BLaER1 (cell line): ENCODE measurements around the gene HIVEP3.

ENCODE experiments used
- H3K27ac ChIP-seq: shearing (Covaris generic); formaldehyde crosslinking; 2 replicates; pipeline ENCODE4 v1.8.1; 2022
- H3K27me3 ChIP-seq: shearing (Covaris generic); formaldehyde crosslinking; 2 replicates; pipeline ENCODE4 v1.8.1; 2022
- H3K36me3 ChIP-seq: shearing (Covaris generic); formaldehyde crosslinking; 2 replicates; pipeline ENCODE4 v1.8.1; 2022
- H3K4me1 ChIP-seq: shearing (Covaris generic); formaldehyde crosslinking; 2 replicates; pipeline ENCODE4 v1.8.1; 2022
- H3K4me2 ChIP-seq: shearing (Covaris generic); formaldehyde crosslinking; 2 replicates; pipeline ENCODE4 v1.8.1; 2022
- H3K4me3 ChIP-seq: shearing (Covaris generic); formaldehyde crosslinking; 2 replicates; pipeline ENCODE4 v1.8.1; 2022
- H3K9ac ChIP-seq: shearing (Covaris generic); formaldehyde crosslinking; 2 replicates; pipeline ENCODE4 v1.8.1; 2022
- H3K9me3 ChIP-seq: shearing (Covaris generic); formaldehyde crosslinking; 2 replicates; pipeline ENCODE4 v1.8.1; 2022
- H4K20me1 ChIP-seq: shearing (Covaris generic); formaldehyde crosslinking; 2 replicates; pipeline ENCODE4 v1.8.1; 2022
- Cebpa-rat ChIP-seq: shearing (Covaris generic); IDR thresholded peaks from 2 replicates; pipeline ENCODE4 v1.8.1; 2022

The HIVEP3 gene

GRCh38 chr1:41842993-41843755 is 75.5 kb downstream of the HIVEP3 start:
- H3K36me3 ChIP-seq: no peaks in the 10 kb centered on the region
- no peak overlapping the region for H3K9ac ChIP-seq
- no peak for TF ChIP-seq Cebpa-rat
- no peaks in the 10 kb centered on the region for H3K4me1 ChIP-seq
- no peaks in the 10 kb centered on the region for H3K9me3 ChIP-seq
- no peak overlapping the region for H3K4me3 ChIP-seq
- no peaks in the 10 kb centered on the region for H3K27me3 ChIP-seq
- H3K27ac ChIP-seq: no peak overlapping the region
- no peaks in the 10 kb centered on the region for H4K20me1 ChIP-seq
- H3K4me2 ChIP-seq: no peak overlapping the region

- Histone ChIP-seq H3K27ac (no peak overlapping the region), H3K36me3 (no peaks in the 10 kb centered on the region), H3K4me1 (no peaks in the 10 kb centered on the region), H3K4me3 (no peak overlapping the region), H3K27me3 (no peaks in the 10 kb centered on the region), H4K20me1 (no peaks in the 10 kb centered on the region), H3K4me2 (no peak overlapping the region), H3K9me3 (no peaks in the 10 kb centered on the region), H3K9ac (no peak overlapping the region)
- TF ChIP-seq Cebpa-rat: no peak
These were observed 76.4 kb downstream of the HIVEP3 start for GRCh38 chr1:41842326-41842725.

- Histone ChIP-seq H3K27me3 (no peaks in the 10 kb centered on the region), H3K4me3 (no peak overlapping the region), H3K36me3 (no peaks in the 10 kb centered on the region), H3K4me2 (no peak overlapping the region), H3K4me1 (no peaks in the 10 kb centered on the region), H3K9ac (no peak overlapping the region), H3K27ac (no peak overlapping the region), H3K9me3 (no peaks in the 10 kb centered on the region), H4K20me1 (no peaks in the 10 kb centered on the region)
- no peak for TF ChIP-seq Cebpa-rat
These were observed 78.0 kb downstream of the HIVEP3 start for GRCh38 chr1:41840592-41841246.

- Histone ChIP-seq H3K27me3 (no peaks in the 10 kb centered on the region), H3K9me3 (no peaks in the 10 kb centered on the region), H3K27ac (no peak overlapping the region), H3K9ac (no peak overlapping the region), H3K4me2 (no peak overlapping the region), H3K4me1 (no peaks in the 10 kb centered on the region), H4K20me1 (no peaks in the 10 kb centered on the region), H3K36me3 (no peaks in the 10 kb centered on the region), H3K4me3 (no peak overlapping the region)
- no peak for TF ChIP-seq Cebpa-rat
These were observed 80.5 kb downstream of the HIVEP3 start for GRCh38 chr1:41838266-41838665.

GRCh38 chr1:41837691-41838090 is 81.0 kb downstream of the HIVEP3 start:
- no peak for TF ChIP-seq Cebpa-rat
- Histone ChIP-seq H3K9ac (no peak overlapping the region), H4K20me1 (no peaks in the 10 kb centered on the region), H3K27ac (no peak overlapping the region), H3K36me3 (no peaks in the 10 kb centered on the region), H3K4me3 (no peak overlapping the region), H3K27me3 (no peaks in the 10 kb centered on the region), H3K4me2 (no peak overlapping the region), H3K9me3 (no peaks in the 10 kb centered on the region), H3K4me1 (no peaks in the 10 kb centered on the region)

GRCh38 chr1:41835485-41835884 is 83.2 kb downstream of the HIVEP3 start:
- Histone ChIP-seq H4K20me1 (no peaks in the 10 kb centered on the region), H3K4me1 (no peaks in the 10 kb centered on the region), H3K9ac (no peak overlapping the region), H3K4me2 (no peak overlapping the region), H3K36me3 (no peaks in the 10 kb centered on the region), H3K9me3 (no peaks in the 10 kb centered on the region), H3K4me3 (no peak overlapping the region), H3K27me3 (no peaks in the 10 kb centered on the region), H3K27ac (no peak overlapping the region)
- no peak for TF ChIP-seq Cebpa-rat

GRCh38 chr1:41833519-41834000 is 85.2 kb downstream of the HIVEP3 start:
- no peaks in the 10 kb centered on the region for H3K27me3 ChIP-seq
- no peaks in the 10 kb centered on the region for H4K20me1 ChIP-seq
- H3K27ac ChIP-seq: no peak overlapping the region
- no peak overlapping the region for H3K4me2 ChIP-seq
- no peaks in the 10 kb centered on the region for H3K9me3 ChIP-seq
- no peak for TF ChIP-seq Cebpa-rat
- H3K36me3 ChIP-seq: no peaks in the 10 kb centered on the region
- no peak overlapping the region for H3K4me3 ChIP-seq
- no peak overlapping the region for H3K9ac ChIP-seq
- H3K4me1 ChIP-seq: no peaks in the 10 kb centered on the region

GRCh38 chr1:41830726-41831125 is 88.0 kb downstream of the HIVEP3 start:
- Histone ChIP-seq H3K27me3 (no peaks in the 10 kb centered on the region), H4K20me1 (no peaks in the 10 kb centered on the region), H3K4me1 (no peaks in the 10 kb centered on the region), H3K9ac (no peak overlapping the region), H3K9me3 (no peaks in the 10 kb centered on the region), H3K27ac (no peak overlapping the region), H3K36me3 (no peaks in the 10 kb centered on the region), H3K4me3 (no peak overlapping the region), H3K4me2 (no peak overlapping the region)
- TF ChIP-seq Cebpa-rat: no peak

GRCh38 chr1:41827991-41828570 is 90.6 kb downstream of the HIVEP3 start:
- Histone ChIP-seq H3K36me3 (no peaks in the 10 kb centered on the region), H3K9ac (no peak overlapping the region), H3K4me2 (no peak overlapping the region), H3K4me1 (no peaks in the 10 kb centered on the region), H4K20me1 (no peaks in the 10 kb centered on the region), H3K27me3 (no peaks in the 10 kb centered on the region), H3K27ac (no peak overlapping the region), H3K4me3 (no peak overlapping the region), H3K9me3 (no peaks in the 10 kb centered on the region)
- no peak for TF ChIP-seq Cebpa-rat

GRCh38 chr1:41823471-41823870 is 95.3 kb downstream of the HIVEP3 start:
- no peak overlapping the region for H3K27ac ChIP-seq
- H3K4me2 ChIP-seq: no peak overlapping the region
- H3K36me3 ChIP-seq: no peaks in the 10 kb centered on the region
- no peaks in the 10 kb centered on the region for H3K4me1 ChIP-seq
- H4K20me1 ChIP-seq: no peaks in the 10 kb centered on the region
- H3K9me3 ChIP-seq: no peaks in the 10 kb centered on the region
- no peak overlapping the region for H3K9ac ChIP-seq
- no peaks in the 10 kb centered on the region for H3K27me3 ChIP-seq
- no peak overlapping the region for H3K4me3 ChIP-seq
- TF ChIP-seq Cebpa-rat: no peak
